HG03342 (cell line): ENCODE data around the gene GATAD2A.
"Not testable (repeated sequence)": the region's sequence is repeated elsewhere in the genome, so short reads cannot be mapped to it uniquely, and the experiment has no call there.

Experiments
- ATAC-seq: cut with Tn5 transposase; IDR thresholded peaks from one replicate; pipeline ENCODE4 v1.9.1; 2021; ENCODE audit warnings: mild to moderate bottlenecking, moderate library complexity; ENCODE audit not compliant: unreplicated experiment

The GATAD2A gene

GRCh38 chr19:19464339-19465098 lies 59.0 kb downstream of the GATAD2A start:
- no peak for ATAC-seq

GRCh38 chr19:19465436-19466070 lies 60.1 kb downstream of the GATAD2A start:
- ATAC-seq = no peak

GRCh38 chr19:19466201-19466600 lies 60.7 kb downstream of the GATAD2A start:
- no peak for ATAC-seq

- ATAC-seq = no peak
Observed at GRCh38 chr19:19468424-19469050, 63.1 kb downstream of the GATAD2A start.

- no peak for ATAC-seq
Observed at GRCh38 chr19:19470579-19470978, 65.1 kb downstream of the GATAD2A start.

- no peak for ATAC-seq
Observed at GRCh38 chr19:19471682-19472081, 66.2 kb downstream of the GATAD2A start.

GRCh38 chr19:19472106-19472505 lies 66.6 kb downstream of the GATAD2A start:
- not testable (repeated sequence) for ATAC-seq

- no peak for ATAC-seq
Observed at GRCh38 chr19:19475015-19475765, 69.7 kb downstream of the GATAD2A start.

- no peak for ATAC-seq
Observed at GRCh38 chr19:19475849-19476828, 70.7 kb downstream of the GATAD2A start.

- ATAC-seq = no peak
Observed at GRCh38 chr19:19477705-19478383, 72.4 kb downstream of the GATAD2A start.

- no peak for ATAC-seq
Observed at GRCh38 chr19:19480688-19481087, 75.2 kb downstream of the GATAD2A start.

- ATAC-seq = no peak
Observed at GRCh38 chr19:19482809-19483596, 77.5 kb downstream of the GATAD2A start.

- no peak for ATAC-seq
Observed at GRCh38 chr19:19485161-19485997, 79.9 kb downstream of the GATAD2A start.

- ATAC-seq = no peak
Observed at GRCh38 chr19:19485998-19486290, 80.5 kb downstream of the GATAD2A start.

GRCh38 chr19:19486343-19487076 lies 81.0 kb downstream of the GATAD2A start:
- ATAC-seq = no peak

GRCh38 chr19:19487077-19487949 lies 81.8 kb downstream of the GATAD2A start:
- no peak for ATAC-seq
